Measurements from ENCODE around the gene SPTBN2. TPM values are rescaled to one million over a fixed set of nuclear protein-coding genes. Genes with fewer than 3 reads are reported as not detected.

SPTBN2 gene
- total RNA-seq, 4 donors from 2014 or later, result 1.6 to 14.4 (median 8.6) TPM

- no peak for ATAC-seq (ENCODE audit: low FRiP score)
- no peak for DNase-seq (ENCODE audit: low spot score)
- TF ChIP-seq CTCF (IDR thresholded peaks at IDR 0.05), result no peak
Measured at GRCh38 chr11:66688561-66689534, 40.2 kb downstream of the SPTBN2 start.

GRCh38 chr11:66687831-66688281 lies 41.2 kb downstream of the SPTBN2 start:
- TF ChIP-seq CTCF (IDR thresholded peaks at IDR 0.05), result no peak
- ATAC-seq (ENCODE audit: low FRiP score), result no peak
- no peak for DNase-seq (ENCODE audit: low spot score)

GRCh38 chr11:66686801-66687750 lies 41.9 kb downstream of the SPTBN2 start:
- no peak for TF ChIP-seq CTCF (IDR thresholded peaks at IDR 0.05)
- no peak for ATAC-seq (ENCODE audit: low FRiP score)
- DNase-seq (ENCODE audit: low spot score), result no peak

GRCh38 chr11:66686100-66686785 lies 42.8 kb downstream of the SPTBN2 start:
- no peak for DNase-seq (ENCODE audit: low spot score)
- TF ChIP-seq CTCF (IDR thresholded peaks at IDR 0.05), result no peak
- no peak for ATAC-seq (ENCODE audit: low FRiP score)

- no peak for TF ChIP-seq CTCF (IDR thresholded peaks at IDR 0.05)
- no peak for DNase-seq (ENCODE audit: low spot score)
- ATAC-seq (ENCODE audit: low FRiP score), result no peak
Measured at GRCh38 chr11:66685276-66686099, 43.5 kb downstream of the SPTBN2 start.

- DNase-seq (ENCODE audit: low spot score) (no peak), ATAC-seq (ENCODE audit: low FRiP score) (no peak)
- TF ChIP-seq CTCF (IDR thresholded peaks at IDR 0.05), result no peak
Measured at GRCh38 chr11:66684635-66685034, 44.4 kb downstream of the SPTBN2 start.

Data from omental fat pad (tissue), 4 donors.